GM19193 (cell line): ENCODE data around the gene NGLY1.

Source experiments
- POLR2A ChIP-seq: IDR thresholded peaks from 4 replicates; pipeline ENCODE4 v1.6.1; 2011; ENCODE audit not compliant: insufficient read depth, insufficient read length; ENCODE audit errors: extremely low read depth

Gene NGLY1

GRCh38 chr3:25677121-25677520 is 106.1 kb downstream of the NGLY1 start:
- TF ChIP-seq POLR2A = no peak

GRCh38 chr3:25674670-25675069 is 108.6 kb downstream of the NGLY1 start:
- TF ChIP-seq POLR2A = no peak

GRCh38 chr3:25673738-25674298 is 109.4 kb downstream of the NGLY1 start:
- TF ChIP-seq POLR2A = no peak
